SK-N-MC (cell line): ENCODE measurements around the gene NUP214.

Experiments used
- DNase-seq: peaks from one replicate; pipeline ENCODE4 v3.0.0-alpha.2; 2011; ENCODE audit warnings: low read depth, low spot score
- H3K27ac ChIP-seq: fragments of 200-600 bp; sonication (generic); 2 replicates; pipeline ENCODE4 v1.5.1; 2016; ENCODE audit warnings: mixed run types
- H3K36me3 ChIP-seq: fragments of 200-600 bp; sonication (generic); 2 replicates; pipeline ENCODE4 v1.6.1; 2017; ENCODE audit warnings: antibody characterized with exemption, low read length, mixed read lengths; ENCODE audit not compliant: insufficient read depth
- H3K4me3 ChIP-seq: fragments of 200-600 bp; sonication (generic); 2 replicates; pipeline ENCODE4 v1.5.1; 2016
- H3K9ac ChIP-seq: fragments of 200-600 bp; sonication (generic); 2 replicates; pipeline ENCODE4 v1.8.0; 2017; ENCODE audit warnings: mixed run types, mixed read lengths; ENCODE audit not compliant: insufficient read length
- H3K9me3 ChIP-seq: fragments of 200-600 bp; sonication (generic); 2 replicates; pipeline ENCODE4 v1.6.1; 2017; ENCODE audit warnings: low read depth, mild to moderate bottlenecking, antibody characterized with exemption, low read length, moderate library complexity, mixed read lengths
- EZH2 ChIP-seq: fragments of 200-600 bp; sonication (generic); IDR thresholded peaks from one replicate; pipeline ENCODE4 v1.6.1; 2017; ENCODE audit warnings: antibody characterized with exemption
- FOXP2 ChIP-seq: optimal IDR thresholded peaks from 2 replicates; pipeline ENCODE3; 2011; ENCODE audit warnings: mild to moderate bottlenecking, moderate library complexity; ENCODE audit not compliant: insufficient read depth; ENCODE audit errors: extremely low read length, control extremely low read depth
- POLR2AphosphoS5 ChIP-seq: IDR thresholded peaks from 2 replicates; pipeline ENCODE4 v1.6.1; 2012; ENCODE audit warnings: mild to moderate bottlenecking, low read depth, low read length, borderline replicate concordance

The NUP214 gene

DNA sequence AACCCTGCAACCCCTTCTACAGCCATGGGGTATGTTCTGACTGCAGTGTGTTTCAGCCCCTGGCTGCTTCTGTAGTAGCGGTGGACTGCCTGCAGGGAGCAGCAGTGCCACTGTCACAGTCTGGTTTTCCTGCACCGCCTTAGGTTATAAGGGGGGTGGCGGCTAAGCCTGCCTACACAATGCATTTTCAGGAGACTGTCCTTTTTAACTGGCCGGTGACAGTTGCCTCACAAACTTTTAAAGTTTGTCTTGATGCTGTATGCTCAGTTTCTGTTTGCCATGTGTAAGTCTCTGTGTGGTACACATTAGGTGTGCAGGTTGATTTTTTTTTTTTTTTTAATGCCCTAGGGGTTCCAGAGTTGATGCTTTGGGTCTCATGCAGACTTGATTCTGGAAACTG, 53.0 kb downstream of the NUP214 start:
- H3K27ac ChIP-seq: no peak overlapping the region
- H3K36me3 ChIP-seq: peaks cover 78% of the 10 kb centered on the region
- no peak for TF ChIP-seq POLR2AphosphoS5
- TF ChIP-seq EZH2: no peak
- no peak for TF ChIP-seq FOXP2

DNA sequence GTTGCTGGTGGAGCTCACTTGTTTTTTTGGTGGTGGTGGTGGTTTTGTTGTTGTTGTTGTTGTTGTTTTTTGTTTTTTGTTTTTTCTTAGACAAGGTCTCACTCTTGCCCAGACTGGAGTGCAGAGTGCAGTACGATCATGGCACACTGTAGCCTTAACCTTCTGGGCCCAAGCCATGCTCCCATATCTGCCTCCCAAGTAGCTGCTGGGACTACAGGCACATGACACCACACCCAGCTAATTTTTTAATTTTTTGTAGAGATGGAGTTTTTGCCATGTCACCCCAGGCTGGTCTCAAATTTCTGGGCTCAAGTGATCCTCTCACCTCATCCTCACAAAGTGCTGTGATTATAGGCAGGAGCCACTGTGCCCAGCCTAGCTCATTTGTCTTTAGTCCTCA, 53.5 kb downstream of the NUP214 start:
- no peaks in the 10 kb centered on the region for H3K9me3 ChIP-seq
- H3K27ac ChIP-seq: no peak overlapping the region
- H3K9ac ChIP-seq: no peak overlapping the region
- DNase-seq: no peak
- H3K36me3 ChIP-seq: peaks cover 76% of the 10 kb centered on the region
- no peak overlapping the region for H3K4me3 ChIP-seq
- TF ChIP-seq EZH2: no peak
- TF ChIP-seq FOXP2: no peak
- no peak for TF ChIP-seq POLR2AphosphoS5

More for the DNA sequence above, 53.0 kb downstream of the NUP214 start:
- Histone ChIP-seq H3K9me3 (no peaks in the 10 kb centered on the region), H3K9ac (no peak overlapping the region), H3K4me3 (no peak overlapping the region)
- DNase-seq: no peak

DNA sequence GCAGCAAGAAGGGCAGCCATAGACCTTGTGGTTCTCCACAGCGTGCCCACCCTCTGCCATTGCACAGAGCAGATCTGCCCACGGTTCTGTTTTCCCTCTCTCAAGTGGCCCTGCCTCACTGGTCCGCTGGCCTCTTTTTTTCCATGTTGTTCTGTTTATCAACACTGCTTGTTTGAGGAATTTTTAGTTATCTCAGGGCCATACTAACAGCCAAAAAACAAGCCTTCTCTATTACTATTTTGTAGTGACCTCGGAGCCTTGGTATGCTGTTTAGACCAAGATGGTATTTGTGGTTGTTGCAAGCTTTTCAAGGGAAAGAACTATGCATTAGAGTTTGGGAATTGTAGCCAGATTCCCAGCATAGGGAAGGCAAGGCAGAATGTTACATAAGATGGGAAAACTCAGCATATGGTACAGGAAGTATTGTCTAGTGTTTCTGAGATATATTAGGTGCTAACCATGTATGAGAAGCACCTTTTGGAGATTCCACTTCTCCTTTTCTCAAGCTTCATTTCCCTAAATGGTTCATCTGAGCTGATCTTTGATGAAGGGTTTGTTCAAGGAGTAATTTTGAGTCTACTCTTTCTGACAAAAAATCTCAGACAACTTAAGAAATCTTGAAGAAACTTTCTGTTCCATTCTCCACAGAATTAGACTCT, 54.3 kb downstream of the NUP214 start:
- no peak overlapping the region for H3K4me3 ChIP-seq
- no peak for DNase-seq
- no peak overlapping the region for H3K27ac ChIP-seq
- no peak for TF ChIP-seq EZH2
- no peak for TF ChIP-seq FOXP2
- TF ChIP-seq POLR2AphosphoS5: no peak
- H3K9me3 ChIP-seq: no peaks in the 10 kb centered on the region
- H3K9ac ChIP-seq: no peak overlapping the region
- H3K36me3 ChIP-seq: peaks cover 71% of the 10 kb centered on the region

DNA sequence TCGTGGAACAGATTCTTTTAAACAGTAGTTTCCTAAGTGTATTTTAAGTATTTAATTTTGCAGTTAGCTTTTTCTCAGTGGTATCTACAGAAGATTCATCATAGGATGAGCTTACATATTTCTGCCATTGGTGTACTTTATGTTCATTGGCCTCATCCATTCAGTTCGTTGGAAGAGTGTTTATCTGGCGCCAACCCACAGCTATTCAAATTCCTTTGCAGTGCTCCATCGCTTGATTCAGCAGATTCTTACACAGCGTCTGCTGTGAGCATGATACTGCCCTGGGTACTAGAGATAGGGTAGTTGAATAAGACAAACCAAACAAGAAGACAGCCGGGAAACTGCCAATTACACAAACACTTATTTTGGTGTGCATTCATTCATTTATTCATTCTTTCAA, 55.1 kb downstream of the NUP214 start:
- Histone ChIP-seq H3K36me3 (peaks cover 71% of the 10 kb centered on the region), H3K9me3 (no peaks in the 10 kb centered on the region), H3K9ac (peak overlapping the region; percentile 12), H3K27ac (0 out of 2 replicates have a peak overlapping the region, but pooled peaks have one; percentile 25), H3K4me3 (no peak overlapping the region)
- TF ChIP-seq FOXP2 (no peak), EZH2 (no peak), POLR2AphosphoS5 (no peak)
- no peak for DNase-seq

DNA sequence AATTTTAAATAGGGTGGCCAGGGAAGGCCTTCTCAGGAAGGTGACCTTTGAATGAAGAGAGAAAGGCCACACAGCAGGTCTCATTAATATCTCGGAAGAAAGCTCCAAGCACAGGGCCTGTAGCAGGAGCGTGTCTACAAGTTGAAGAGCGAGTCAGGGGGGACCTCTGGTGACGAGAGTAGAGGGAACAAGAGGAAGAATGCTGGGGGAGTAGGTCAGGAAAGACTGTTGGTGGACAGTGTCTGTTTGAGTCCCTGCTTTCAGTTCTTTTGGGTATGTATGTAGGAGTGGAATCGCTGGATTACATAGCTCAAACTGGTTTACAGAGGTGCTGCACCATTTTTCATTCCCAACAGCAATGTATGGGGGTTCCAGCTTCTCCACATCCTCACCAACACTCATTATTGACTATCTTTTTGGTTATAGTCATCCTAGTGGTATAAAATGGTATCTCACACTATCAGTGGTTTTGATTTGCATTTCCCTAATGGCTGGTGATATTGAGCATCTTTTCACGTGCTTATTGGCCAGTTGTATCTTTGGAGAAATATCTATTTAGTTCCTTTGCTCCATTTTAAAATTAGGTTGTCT, 55.8 kb downstream of the NUP214 start:
- H3K27ac ChIP-seq: peak overlapping the region; percentile 25; the same call in 1 of the 2 replicates
- peak overlapping the region; percentile 12 for H3K9ac ChIP-seq
- H3K36me3 ChIP-seq: peaks cover 64% of the 10 kb centered on the region

DNA sequence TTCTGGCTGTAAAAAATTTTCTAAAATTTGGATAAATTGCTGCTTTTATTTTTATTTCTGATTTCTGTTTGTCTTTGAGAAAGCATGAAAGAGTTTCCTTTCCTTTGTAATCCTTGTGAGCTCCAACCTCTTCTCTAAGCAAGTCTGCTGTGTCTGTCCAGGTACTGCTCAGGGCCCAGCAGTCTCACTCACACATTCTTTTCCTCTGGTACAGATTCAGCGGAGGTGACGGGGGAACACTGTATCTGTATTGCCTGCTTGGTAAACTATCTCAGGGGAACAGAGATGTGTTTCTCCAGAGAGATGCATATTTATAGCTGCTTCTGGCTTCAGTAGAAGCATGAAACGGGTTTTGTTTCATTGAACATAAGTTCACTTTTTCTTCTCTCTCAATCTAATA, 60.5 kb downstream of the NUP214 start:
- Histone ChIP-seq H3K9me3 (no peaks in the 10 kb centered on the region), H3K4me3 (no peak overlapping the region), H3K27ac (no peak overlapping the region), H3K36me3 (peaks cover 61% of the 10 kb centered on the region), H3K9ac (no peak overlapping the region)
- TF ChIP-seq EZH2 (no peak), POLR2AphosphoS5 (no peak), FOXP2 (no peak)
- DNase-seq: no peak

More for the DNA sequence above, 55.8 kb downstream of the NUP214 start:
- no peak for DNase-seq
- H3K9me3 ChIP-seq: no peaks in the 10 kb centered on the region
- TF ChIP-seq EZH2: no peak
- no peak for TF ChIP-seq FOXP2
- no peak for TF ChIP-seq POLR2AphosphoS5
- H3K4me3 ChIP-seq: no peak overlapping the region

DNA sequence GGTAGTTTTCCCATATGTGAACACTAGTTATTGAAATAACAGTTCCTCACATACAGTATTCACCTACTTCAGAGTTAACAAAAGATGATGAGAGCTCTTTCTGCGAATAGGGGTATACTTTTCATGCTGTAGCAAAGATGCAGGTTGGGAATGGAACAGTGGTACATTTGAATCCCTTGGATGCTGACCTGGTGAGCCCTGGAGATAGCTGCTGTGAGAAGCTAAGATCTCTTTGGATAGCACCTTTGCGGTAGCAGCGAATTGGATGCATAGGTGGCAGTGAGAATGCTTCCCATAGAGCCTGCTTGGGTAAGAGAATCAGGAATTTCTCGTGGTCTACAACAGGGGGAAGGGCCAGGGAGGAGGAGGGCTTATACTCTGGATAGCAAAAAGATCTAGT, 61.2 kb downstream of the NUP214 start:
- Histone ChIP-seq H3K27ac (no peak overlapping the region), H3K9ac (no peak overlapping the region), H3K9me3 (no peaks in the 10 kb centered on the region), H3K36me3 (peaks cover 54% of the 10 kb centered on the region), H3K4me3 (no peak overlapping the region)
- no peak for TF ChIP-seq EZH2
- DNase-seq: no peak

DNA sequence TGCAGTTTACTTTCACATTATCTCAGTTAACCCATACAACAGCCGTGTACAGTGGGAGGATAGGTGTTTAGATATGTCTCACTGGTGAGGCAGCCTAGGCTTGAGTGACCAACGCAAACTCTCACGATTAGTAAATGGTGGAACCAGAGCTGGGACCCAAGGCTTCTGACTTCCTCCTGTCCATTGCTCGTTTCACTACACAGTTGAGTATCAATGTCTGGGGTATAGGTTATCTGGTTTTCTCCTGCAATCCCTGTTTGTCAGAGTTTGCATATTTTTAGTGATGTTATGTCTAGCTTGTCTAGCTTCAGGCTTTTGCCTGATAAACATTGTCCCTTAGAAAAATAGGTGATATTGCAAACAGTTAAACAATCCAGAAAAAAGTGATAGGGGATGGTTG, 62.6 kb downstream of the NUP214 start:
- Histone ChIP-seq H3K27ac (no peak overlapping the region), H3K4me3 (no peak overlapping the region), H3K36me3 (peaks cover 59% of the 10 kb centered on the region), H3K9me3 (no peaks in the 10 kb centered on the region), H3K9ac (no peak overlapping the region)
- DNase-seq: no peak
- TF ChIP-seq EZH2 (no peak), POLR2AphosphoS5 (no peak), FOXP2 (no peak)

DNA sequence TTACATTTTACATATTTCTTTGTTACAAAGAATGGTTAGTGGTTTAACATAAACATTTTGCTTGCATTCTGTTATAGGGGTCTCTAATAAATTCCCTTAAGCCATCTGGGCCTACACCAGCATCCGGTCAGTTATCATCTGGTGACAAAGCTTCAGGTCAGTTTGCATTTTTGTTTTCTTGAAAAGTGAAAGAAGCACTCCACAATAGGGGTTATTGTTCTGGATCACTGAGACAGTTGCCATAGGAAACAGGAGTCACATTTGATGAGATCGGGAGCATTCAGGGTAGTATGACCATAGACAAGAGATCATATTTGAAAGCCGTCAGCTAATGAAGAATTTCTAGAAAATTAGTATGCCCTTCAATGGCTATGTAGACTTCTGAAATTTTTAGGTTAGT, 63.6 kb downstream of the NUP214 start:
- Histone ChIP-seq H3K4me3 (no peak overlapping the region), H3K27ac (no peak overlapping the region), H3K9ac (no peak overlapping the region), H3K9me3 (no peaks in the 10 kb centered on the region), H3K36me3 (peaks cover 61% of the 10 kb centered on the region)
- DNase-seq: no peak
- no peak for TF ChIP-seq FOXP2
- no peak for TF ChIP-seq POLR2AphosphoS5
- TF ChIP-seq EZH2: no peak
